GM12892 (cell line): ENCODE data around the gene TACC2.

Experiments used
- POLR2A ChIP-seq: IDR thresholded peaks from 2 replicates; pipeline ENCODE4 v1.6.1; 2011; ENCODE audit warnings: low read depth, low read length, control low read depth
- POLR2AphosphoS5 ChIP-seq: IDR thresholded peaks from 2 replicates; pipeline ENCODE4 v1.6.1; 2011; ENCODE audit warnings: low read depth, low read length, control low read depth
- TAF1 ChIP-seq: IDR thresholded peaks from 2 replicates; pipeline ENCODE4 v1.6.1; 2011; ENCODE audit warnings: low read depth, mild to moderate bottlenecking, control low read depth, low read length, borderline replicate concordance

DNA sequence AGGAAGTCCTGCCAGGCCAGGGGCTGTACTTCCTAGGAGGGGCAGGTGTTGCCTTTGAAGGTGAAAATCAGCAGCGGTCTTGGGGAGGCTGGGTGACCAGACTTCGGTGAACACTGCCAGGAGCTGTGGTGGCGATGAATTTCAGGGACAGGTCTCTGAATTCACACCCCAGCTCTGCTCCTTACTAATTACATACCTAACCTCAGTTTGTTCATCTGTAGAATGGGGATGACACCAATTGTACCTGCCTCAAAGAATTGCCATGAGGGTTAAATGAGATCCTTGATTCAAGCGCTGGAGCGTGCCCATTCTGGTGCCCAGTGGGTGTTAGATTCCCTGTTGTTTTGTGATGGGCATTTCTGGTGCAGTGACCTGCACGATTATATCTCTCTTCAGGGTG, 102.8 kb downstream of the TACC2 start:
- TF ChIP-seq POLR2A (no peak), POLR2AphosphoS5 (no peak), TAF1 (no peak)
